Measurements from ENCODE around the gene WWC2. TPM values are rescaled to one million over a fixed set of nuclear protein-coding genes. Genes with fewer than 3 reads are reported as not detected.

The WWC2 gene
- total and polyA plus RNA-seq, 10 donors = 1.4 to 32.0 (median 19.3) TPM

- intact Hi-C loops (cut with DNase I; ENCODE audit: low total_unique reads) = no loop called here
- peak; percentile 38 for DNase-seq
- no peak overlapping the region for H3K4me3 ChIP-seq
- WGBS, 5 donors = 83 to 93% (median 87%) methylated on average over 4 of the region's 4 CpGs
- TF ChIP-seq POLR2AphosphoS5 (IDR thresholded peaks at IDR 0.05) = no peak
- TF ChIP-seq POLR2A (IDR thresholded peaks at IDR 0.05) = no peak
- no peak for TF ChIP-seq CTCF (IDR thresholded peaks at IDR 0.05 in 8 of 11, conservative IDR thresholded peaks at IDR 0.05 in 3 of 11)
- H3K9me3 ChIP-seq = no peaks in the 10 kb centered on the region
- peaks cover 0 to 23% (median 8%) of the 10 kb centered on the region in 6 donors for H3K4me1 ChIP-seq
- H3K27ac ChIP-seq = no peak overlapping the region
- peaks cover 0 to 61% (median 0%) of the 10 kb centered on the region in 7 donors for H3K27me3 ChIP-seq (replicated peaks in 1 of 7)
- H3K36me3 ChIP-seq = no peaks in the 10 kb centered on the region
Measured at GRCh38 chr4:183345261-183345660, 246.2 kb downstream of the WWC2 start.

DNA sequence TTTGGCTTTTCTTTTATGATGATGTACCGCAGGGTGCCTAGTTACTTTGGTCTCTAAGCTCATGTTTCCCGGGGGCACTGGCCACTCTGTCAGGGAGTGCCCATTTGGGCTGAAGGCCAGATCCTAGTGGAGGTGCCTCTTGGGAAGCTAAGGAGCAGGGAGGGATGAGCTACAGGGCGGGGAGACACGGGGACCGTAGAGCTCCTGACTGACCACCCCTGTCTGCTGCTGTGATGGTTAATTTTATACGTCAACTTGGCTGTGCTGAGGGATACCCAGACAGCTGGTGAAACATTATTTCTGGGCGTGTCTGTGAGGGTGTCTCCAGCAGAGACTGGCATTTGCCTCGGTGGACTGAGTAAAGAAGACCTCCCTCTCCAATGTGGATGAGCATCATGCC is 248.1 kb downstream of the WWC2 start:
- Histone ChIP-seq H3K9me3 (no peaks in the 10 kb centered on the region), H3K4me1 (peaks cover 0 to 23% (median 8%) of the 10 kb centered on the region in 6 donors), H3K27ac (no peak overlapping the region), H3K36me3 (no peaks in the 10 kb centered on the region), H3K27me3 (replicated peaks in 1 of 7) (peaks cover 0 to 70% (median 0%) of the 10 kb centered on the region in 7 donors), H3K4me3 (no peak overlapping the region)
- TF ChIP-seq POLR2A (IDR thresholded peaks at IDR 0.05) (no peak), CTCF (IDR thresholded peaks at IDR 0.05 in 8 of 11, conservative IDR thresholded peaks at IDR 0.05 in 3 of 11) (no peak), POLR2AphosphoS5 (IDR thresholded peaks at IDR 0.05) (no peak)
- DNase-seq = peak; percentile 35
- intact Hi-C loops (cut with DNase I; ENCODE audit: low total_unique reads) = no loop called here
- 85 to 93% (median 87%) methylated on average over 8 of the region's 8 CpGs for whole genome bisulfite sequencing, 5 donors

GRCh38 chr4:183347566-183347965 is 248.5 kb downstream of the WWC2 start:
- H3K27ac ChIP-seq = no peak overlapping the region
- no peaks in the 10 kb centered on the region for H3K36me3 ChIP-seq
- TF ChIP-seq POLR2AphosphoS5 (IDR thresholded peaks at IDR 0.05) (no peak), CTCF (IDR thresholded peaks at IDR 0.05 in 8 of 11, conservative IDR thresholded peaks at IDR 0.05 in 3 of 11) (no peak), POLR2A (IDR thresholded peaks at IDR 0.05) (no peak)
- WGBS, 5 donors = 88 to 92% (median 90%) methylated on average over 4 of the region's 4 CpGs
- intact Hi-C loops (cut with DNase I; ENCODE audit: low total_unique reads) = no loop called here
- H3K4me3 ChIP-seq = no peak overlapping the region
- peaks cover 0 to 65% (median 0%) of the 10 kb centered on the region in 7 donors for H3K27me3 ChIP-seq (replicated peaks in 1 of 7)
- DNase-seq = peak; percentile 16
- H3K9me3 ChIP-seq = no peaks in the 10 kb centered on the region
- peaks cover 0 to 21% (median 7%) of the 10 kb centered on the region in 6 donors for H3K4me1 ChIP-seq

DNA sequence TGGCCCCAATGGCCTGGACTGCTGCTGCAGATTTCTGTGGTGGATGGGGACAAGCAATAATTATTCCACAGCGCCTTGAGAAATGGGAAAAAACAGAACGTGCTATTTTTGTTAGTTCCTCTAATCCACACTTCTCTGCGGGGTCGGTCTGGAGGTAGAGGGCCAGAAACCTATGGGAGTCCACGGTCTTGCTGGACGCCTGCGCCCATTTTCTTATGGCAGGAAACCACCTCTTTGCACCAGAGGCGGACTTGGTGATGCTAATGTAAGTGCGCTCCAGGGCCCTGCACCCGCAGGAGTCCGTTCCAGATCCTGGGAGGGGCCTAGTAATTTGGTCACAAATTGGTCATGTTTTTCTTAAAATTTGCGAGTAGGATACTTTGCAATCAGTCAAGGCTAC is 249.1 kb downstream of the WWC2 start:
- peak; percentile 42 for DNase-seq
- Histone ChIP-seq H3K4me1 (peaks cover 0 to 16% (median 4%) of the 10 kb centered on the region in 6 donors), H3K27me3 (replicated peaks in 1 of 7) (peaks cover 0 to 60% (median 0%) of the 10 kb centered on the region in 7 donors), H3K36me3 (no peaks in the 10 kb centered on the region), H3K27ac (no peak overlapping the region), H3K4me3 (no peak overlapping the region), H3K9me3 (no peaks in the 10 kb centered on the region)
- intact Hi-C loops (cut with DNase I; ENCODE audit: low total_unique reads) = no loop called here
- 67 to 83% (median 77%) methylated on average over 11 to 12 of the region's 12 CpGs for WGBS, 5 donors
- no peak for TF ChIP-seq POLR2A (IDR thresholded peaks at IDR 0.05)
- TF ChIP-seq CTCF (IDR thresholded peaks at IDR 0.05 in 8 of 11, conservative IDR thresholded peaks at IDR 0.05 in 3 of 11) = no peak
